PC-3 (cell line): ENCODE results near the gene AKAP7. TPM values are rescaled to one million over a fixed set of nuclear protein-coding genes. Genes with fewer than 3 reads are reported as not detected.

ENCODE experiments used
- ATAC-seq: fragments of 200-7000 bp; cut with Tn5 transposase; 2 replicates; pipeline ENCODE4 v1.9.1; 2020; ENCODE audit warnings: mild to moderate bottlenecking, moderate library complexity
- BruUV-seq: library from RNA; stranded (reverse); fragments of 400-500 nt; replicated peaks from 2 replicates; lab custom pipeline; 2021; lab: Mats Ljungman, UMichigan
- CTCF ChIA-PET: fragments of 300-600 bp; sonication (Branson Sonifier 250); formaldehyde crosslinking; loops from one replicate; lab custom pipeline; 2022; ENCODE audit warnings: antibody characterized with exemption; lab: Charles Lee
- POLR2A ChIA-PET: fragments of 300-600 bp; sonication (Branson Sonifier 250); formaldehyde crosslinking; loops from one replicate; lab custom pipeline; 2022; ENCODE audit warnings: antibody characterized with exemption; ENCODE audit not compliant: unreplicated experiment; lab: Charles Lee
- DNase-seq: peaks from one replicate; pipeline ENCODE4 v3.0.0-alpha.2; 2015
- H2AFZ ChIP-seq: fragments of 300-600 bp; sonication (generic); 2 replicates; pipeline ENCODE4 v1.6.0; 2016; ENCODE audit warnings: antibody characterized with exemption, low read length
- H3F3A ChIP-seq: fragments of 300-600 bp; sonication (generic); one replicate; pipeline ENCODE4 v1.6.0; 2017; ENCODE audit warnings: antibody characterized with exemption, low read length, control low read depth, mild to moderate bottlenecking; ENCODE audit not compliant: unreplicated experiment
- H3K27ac ChIP-seq: fragments of 300-600 bp; sonication (generic); 2 replicates; pipeline ENCODE4 v1.5.1; 2016; ENCODE audit warnings: mild to moderate bottlenecking, low read length
- H3K27me3 ChIP-seq: fragments of 300-600 bp; sonication (generic); 2 replicates; pipeline ENCODE4 v1.6.1; 2016; ENCODE audit warnings: low read length, mixed read lengths
- H3K36me3 ChIP-seq: fragments of 300-600 bp; sonication (generic); 2 replicates; pipeline ENCODE4 v1.6.1; 2016; ENCODE audit warnings: low read depth, mixed run types, low read length, mixed read lengths
- H3K4me1 ChIP-seq: fragments of 300-600 bp; sonication (generic); 2 replicates; pipeline ENCODE4 v1.5.1; 2016; ENCODE audit warnings: low read length; ENCODE audit not compliant: insufficient read depth
- H3K4me2 ChIP-seq: fragments of 300-600 bp; sonication (generic); 2 replicates; pipeline ENCODE4 v1.6.0; 2016; ENCODE audit warnings: low read length
- H3K4me3 ChIP-seq: fragments of 300-600 bp; sonication (generic); 2 replicates; pipeline ENCODE4 v1.5.1; 2016; ENCODE audit warnings: mild to moderate bottlenecking, low read length, mixed read lengths
- H3K79me2 ChIP-seq: fragments of 300-600 bp; sonication (generic); 2 replicates; pipeline ENCODE4 v1.6.1; 2017; ENCODE audit warnings: low read length, mixed read lengths
- H3K9ac ChIP-seq: fragments of 300-600 bp; sonication (generic); 2 replicates; pipeline ENCODE4 v1.6.0; 2016; ENCODE audit warnings: mild to moderate bottlenecking, low read length
- H3K9me2 ChIP-seq: fragments of 300-600 bp; sonication (generic); replicated peaks from 2 replicates; pipeline ENCODE4 v1.6.1; 2016; ENCODE audit warnings: mixed run types, low read length, mixed read lengths
- H3K9me3 ChIP-seq: fragments of 300-600 bp; sonication (generic); 2 replicates; pipeline ENCODE4 v1.6.1; 2016; ENCODE audit warnings: low read length, mixed read lengths
- H4K20me1 ChIP-seq: fragments of 300-600 bp; sonication (generic); 2 replicates; pipeline ENCODE4 v1.6.1; 2016; ENCODE audit warnings: low read length, mixed read lengths
- CTCF ChIP-seq: fragments of 300-600 bp; sonication (generic); conservative IDR thresholded peaks from 2 replicates; pipeline ENCODE4 v1.5.1; 2017; ENCODE audit warnings: antibody characterized with exemption, low read depth, mild to moderate bottlenecking, low read length
- EZH2 ChIP-seq: fragments of 300-600 bp; sonication (generic); IDR thresholded peaks from one replicate; pipeline ENCODE4 v1.6.1; 2017; ENCODE audit warnings: antibody characterized with exemption, mild to moderate bottlenecking, low read length; ENCODE audit not compliant: unreplicated experiment
- EZH2phosphoT487 ChIP-seq: fragments of 300-600 bp; sonication (generic); IDR thresholded peaks from 2 replicates; pipeline ENCODE4 v1.6.1; 2018; ENCODE audit warnings: mild to moderate bottlenecking, antibody characterized with exemption, low read length, borderline replicate concordance
- intact Hi-C: fragments of 100-400 bp; cut with micrococcal nuclease; formaldehyde crosslinking; loops from 2 replicates; pipeline ENCODE4 v1.9.0; 2023
- total RNA-seq: library from RNA; depleted of rRNA; stranded (reverse); fragments of >200 nt; gene quantifications from 2 replicates; pipeline ENCODE4 v1.2.3, GENCODE V29; 2014

The AKAP7 gene
- total RNA-seq, 1 experiment from 2014 or later: 3.6 TPM

GRCh38 chr6:131225127-131225526 lies 89.9 kb downstream of the AKAP7 start:
- ATAC-seq (no peak), DNase-seq (no peak)
- TF ChIP-seq EZH2phosphoT487 (no peak), CTCF (no peak), EZH2 (no peak)
- Histone ChIP-seq H3F3A (no peaks in the 10 kb centered on the region), H3K9ac (no peak overlapping the region), H3K79me2 (no peaks in the 10 kb centered on the region), H3K4me3 (no peak overlapping the region), H3K36me3 (no peaks in the 10 kb centered on the region), H3K27ac (no peak overlapping the region), H2AFZ (no peak overlapping the region), H3K4me2 (no peak overlapping the region), H4K20me1 (no peaks in the 10 kb centered on the region), H3K27me3 (no peaks in the 10 kb centered on the region), H3K4me1 (no peaks in the 10 kb centered on the region), H3K9me3 (no peaks in the 10 kb centered on the region), H3K9me2 (no peaks in the 10 kb centered on the region)
- intact Hi-C loops: no loop called here
- BruUV-seq: no TSS peak
- ChIA-PET CTCF (no interaction called here), POLR2A (no interaction called here)

- Histone ChIP-seq H3K27ac (no peak overlapping the region), H3K9me3 (no peaks in the 10 kb centered on the region), H3K36me3 (no peaks in the 10 kb centered on the region), H3K4me1 (no peaks in the 10 kb centered on the region), H4K20me1 (no peaks in the 10 kb centered on the region), H3K79me2 (no peaks in the 10 kb centered on the region), H3K9ac (no peak overlapping the region), H3K27me3 (no peaks in the 10 kb centered on the region), H3K4me3 (no peak overlapping the region), H3F3A (no peaks in the 10 kb centered on the region), H3K4me2 (no peak overlapping the region), H2AFZ (no peak overlapping the region), H3K9me2 (no peaks in the 10 kb centered on the region)
- no peak for TF ChIP-seq EZH2
- no peak for TF ChIP-seq EZH2phosphoT487
- TF ChIP-seq CTCF: no peak
- CTCF ChIA-PET: no interaction called here
- BruUV-seq: no TSS peak
- no peak for DNase-seq
- intact Hi-C loops: no loop called here
- ATAC-seq: no peak
- POLR2A ChIA-PET: no interaction called here
These were observed 90.7 kb downstream of the AKAP7 start for GRCh38 chr6:131225959-131226358.

GRCh38 chr6:131226459-131227157 lies 91.3 kb downstream of the AKAP7 start:
- TF ChIP-seq EZH2 (no peak), EZH2phosphoT487 (no peak)
- Histone ChIP-seq H3K27ac (no peak overlapping the region), H3K4me2 (no peak overlapping the region), H3K9me2 (no peaks in the 10 kb centered on the region), H3K27me3 (no peaks in the 10 kb centered on the region), H3K79me2 (no peaks in the 10 kb centered on the region), H3F3A (no peaks in the 10 kb centered on the region), H3K4me3 (no peak overlapping the region), H3K9me3 (no peaks in the 10 kb centered on the region), H3K36me3 (no peaks in the 10 kb centered on the region), H4K20me1 (no peaks in the 10 kb centered on the region), H3K4me1 (0 out of 2 replicates have a peak, but pooled peaks cover under 1% of the 10 kb centered on the region), H2AFZ (no peak overlapping the region), H3K9ac (no peak overlapping the region)
- no TSS peak for BruUV-seq
- ATAC-seq (no peak), DNase-seq (no peak)
- ChIA-PET POLR2A (no interaction called here), CTCF (no interaction called here)
- intact Hi-C loops: no loop called here
